ENCODE results near the gene SEZ6.

The SEZ6 gene

DNA sequence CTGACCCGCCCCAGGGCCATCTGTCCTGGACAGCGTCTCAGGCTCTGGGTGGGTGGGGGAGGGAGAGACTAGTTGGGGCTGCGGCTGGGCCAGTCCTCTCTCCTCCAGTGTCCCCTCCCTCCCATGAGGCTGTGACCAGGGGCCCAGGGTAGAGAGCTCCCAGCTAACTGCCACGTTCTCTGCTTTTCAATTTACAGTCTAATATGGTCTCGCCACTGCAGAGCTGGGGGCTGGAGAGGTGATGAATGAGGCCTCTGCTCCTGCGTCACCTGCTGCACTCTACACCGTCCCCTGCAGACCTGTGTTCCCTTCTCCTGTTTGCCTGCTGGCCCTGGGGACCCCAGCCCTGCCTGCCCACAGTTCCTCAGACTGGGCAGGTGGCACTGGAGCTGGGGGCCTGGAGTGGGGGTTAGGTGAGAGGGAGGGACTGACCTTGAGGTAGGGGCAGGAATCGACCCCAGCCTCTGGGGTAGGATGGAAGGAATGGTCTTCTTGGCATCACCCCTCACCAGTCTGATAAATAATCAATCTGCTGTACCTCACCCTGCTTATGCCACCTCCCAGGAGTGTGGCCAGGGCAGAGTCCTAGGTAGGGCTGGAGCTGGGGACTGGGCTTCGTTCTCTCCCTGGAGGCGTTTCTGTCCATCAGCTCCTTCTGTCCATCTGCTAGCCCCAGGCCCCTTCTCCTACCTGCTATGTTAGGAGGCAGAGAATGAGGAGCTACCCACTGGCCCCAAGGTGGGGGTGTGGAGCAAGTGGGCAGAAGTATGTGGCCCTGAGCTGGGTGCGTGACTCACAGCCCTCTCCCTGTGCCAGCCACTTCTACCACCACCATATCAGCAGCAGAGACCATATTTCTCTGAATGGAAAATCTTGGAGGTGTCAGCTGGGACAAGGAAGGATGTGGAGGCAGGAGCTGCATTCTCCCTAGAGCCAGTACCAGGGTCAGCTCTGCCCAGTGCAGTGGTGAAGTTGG, 12.9 kb downstream of the SEZ6 start:
- ATAC-seq (ENCODE audit: low read depth): peak; percentile 59
- H3K4me1 ChIP-seq (ENCODE audit: insufficient read depth, poor library complexity, severe bottlenecking): no peaks in the 10 kb centered on the region
- H3K27ac ChIP-seq (ENCODE audit: poor library complexity, severe bottlenecking): no peak overlapping the region
- no peak overlapping the region for H3K4me3 ChIP-seq (ENCODE audit: severe bottlenecking)
- TF ChIP-seq, protein P1, sequence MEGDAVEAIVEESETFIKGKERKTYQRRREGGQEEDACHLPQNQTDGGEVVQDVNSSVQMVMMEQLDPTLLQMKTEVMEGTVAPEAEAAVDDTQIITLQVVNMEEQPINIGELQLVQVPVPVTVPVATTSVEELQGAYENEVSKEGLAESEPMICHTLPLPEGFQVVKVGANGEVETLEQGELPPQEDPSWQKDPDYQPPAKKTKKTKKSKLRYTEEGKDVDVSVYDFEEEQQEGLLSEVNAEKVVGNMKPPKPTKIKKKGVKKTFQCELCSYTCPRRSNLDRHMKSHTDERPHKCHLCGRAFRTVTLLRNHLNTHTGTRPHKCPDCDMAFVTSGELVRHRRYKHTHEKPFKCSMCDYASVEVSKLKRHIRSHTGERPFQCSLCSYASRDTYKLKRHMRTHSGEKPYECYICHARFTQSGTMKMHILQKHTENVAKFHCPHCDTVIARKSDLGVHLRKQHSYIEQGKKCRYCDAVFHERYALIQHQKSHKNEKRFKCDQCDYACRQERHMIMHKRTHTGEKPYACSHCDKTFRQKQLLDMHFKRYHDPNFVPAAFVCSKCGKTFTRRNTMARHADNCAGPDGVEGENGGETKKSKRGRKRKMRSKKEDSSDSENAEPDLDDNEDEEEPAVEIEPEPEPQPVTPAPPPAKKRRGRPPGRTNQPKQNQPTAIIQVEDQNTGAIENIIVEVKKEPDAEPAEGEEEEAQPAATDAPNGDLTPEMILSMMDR (IDR thresholded peaks at IDR 0.05; ENCODE audit: poor library complexity, severe bottlenecking): no peak
- H3K27me3 ChIP-seq (ENCODE audit: insufficient read depth, poor library complexity, severe bottlenecking): no peaks in the 10 kb centered on the region
- no peaks in the 10 kb centered on the region for H3K9me3 ChIP-seq (ENCODE audit: severe bottlenecking)
- DNase-seq (ENCODE audit: low spot score): no peak
- no peaks in the 10 kb centered on the region for H3K36me3 ChIP-seq (ENCODE audit: low read depth)

DNA sequence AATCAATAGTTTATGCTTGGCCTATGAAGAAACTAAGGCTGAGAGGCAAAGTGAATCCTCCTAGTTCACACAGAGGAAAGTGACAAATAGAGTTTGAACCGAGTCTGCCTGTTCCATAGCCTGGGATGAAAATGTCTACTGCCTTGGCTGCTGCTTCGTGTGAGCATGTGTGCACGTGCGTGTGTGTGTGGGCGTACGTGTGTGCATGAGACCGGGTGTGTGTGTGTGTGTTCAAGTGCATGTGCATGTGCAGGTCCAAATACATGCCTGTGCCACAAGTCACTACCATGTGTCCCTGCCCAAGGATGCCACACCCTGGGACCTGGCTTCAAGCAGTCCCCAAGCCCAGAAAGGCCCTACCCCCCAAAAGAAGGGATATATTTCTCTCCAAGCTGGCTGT, 13.6 kb downstream of the SEZ6 start:
- Histone ChIP-seq H3K27ac (ENCODE audit: poor library complexity, severe bottlenecking) (no peak overlapping the region), H3K36me3 (ENCODE audit: low read depth) (no peaks in the 10 kb centered on the region), H3K4me3 (ENCODE audit: severe bottlenecking) (no peak overlapping the region), H3K27me3 (ENCODE audit: insufficient read depth, poor library complexity, severe bottlenecking) (no peaks in the 10 kb centered on the region), H3K9me3 (ENCODE audit: severe bottlenecking) (no peaks in the 10 kb centered on the region), H3K4me1 (ENCODE audit: insufficient read depth, poor library complexity, severe bottlenecking) (no peaks in the 10 kb centered on the region)
- TF ChIP-seq, protein P1 (IDR thresholded peaks at IDR 0.05; ENCODE audit: poor library complexity, severe bottlenecking): no peak
- DNase-seq (ENCODE audit: low spot score): no peak
- no peak for ATAC-seq (ENCODE audit: low read depth)

DNA sequence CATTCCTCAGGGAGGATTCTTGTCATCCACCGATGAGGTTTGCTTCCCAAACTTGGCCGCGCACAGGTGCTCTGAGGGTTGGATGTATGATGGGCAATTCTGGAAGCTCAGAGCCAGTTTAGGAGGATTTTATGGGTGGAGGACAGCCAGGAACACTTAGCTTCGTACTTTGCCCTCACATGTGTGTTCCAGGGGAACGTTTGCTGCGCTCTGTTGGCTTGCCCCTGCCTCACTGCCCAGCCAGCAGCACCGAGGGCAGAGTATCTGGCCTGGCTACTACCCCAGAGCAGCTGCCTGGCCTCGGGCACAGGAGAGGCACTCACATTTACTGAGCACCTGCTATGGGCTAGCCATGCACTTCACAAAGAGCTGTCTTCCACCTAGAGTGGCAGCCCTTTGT, 14.1 kb downstream of the SEZ6 start:
- H3K27ac ChIP-seq (ENCODE audit: poor library complexity, severe bottlenecking): no peak overlapping the region
- no peaks in the 10 kb centered on the region for H3K4me1 ChIP-seq (ENCODE audit: insufficient read depth, poor library complexity, severe bottlenecking)
- H3K9me3 ChIP-seq (ENCODE audit: severe bottlenecking): no peaks in the 10 kb centered on the region
- H3K27me3 ChIP-seq (ENCODE audit: insufficient read depth, poor library complexity, severe bottlenecking): no peaks in the 10 kb centered on the region
- TF ChIP-seq, protein P1 (IDR thresholded peaks at IDR 0.05; ENCODE audit: poor library complexity, severe bottlenecking): no peak
- no peak; the same call in 2 of the 3 replicates for ATAC-seq (ENCODE audit: low read depth)
- no peaks in the 10 kb centered on the region for H3K36me3 ChIP-seq (ENCODE audit: low read depth)
- no peak for DNase-seq (ENCODE audit: low spot score)
- H3K4me3 ChIP-seq (ENCODE audit: severe bottlenecking): no peak overlapping the region

- TF ChIP-seq, protein P1 (IDR thresholded peaks at IDR 0.05; ENCODE audit: poor library complexity, severe bottlenecking): no peak
- ATAC-seq (ENCODE audit: low read depth) (no peak), DNase-seq (ENCODE audit: low spot score) (no peak)
- Histone ChIP-seq H3K36me3 (ENCODE audit: low read depth) (no peaks in the 10 kb centered on the region), H3K27me3 (ENCODE audit: insufficient read depth, poor library complexity, severe bottlenecking) (no peaks in the 10 kb centered on the region), H3K9me3 (ENCODE audit: severe bottlenecking) (no peaks in the 10 kb centered on the region), H3K4me1 (ENCODE audit: insufficient read depth, poor library complexity, severe bottlenecking) (no peaks in the 10 kb centered on the region), H3K27ac (ENCODE audit: poor library complexity, severe bottlenecking) (no peak overlapping the region), H3K4me3 (ENCODE audit: severe bottlenecking) (no peak overlapping the region)
Measured at GRCh38 chr17:28989028-28989427, 16.8 kb downstream of the SEZ6 start.

- DNase-seq (ENCODE audit: low spot score): no peak
- H3K27me3 ChIP-seq (ENCODE audit: insufficient read depth, poor library complexity, severe bottlenecking): no peaks in the 10 kb centered on the region
- H3K4me1 ChIP-seq (ENCODE audit: insufficient read depth, poor library complexity, severe bottlenecking): no peaks in the 10 kb centered on the region
- no peak overlapping the region for H3K4me3 ChIP-seq (ENCODE audit: severe bottlenecking)
- TF ChIP-seq, protein P1 (IDR thresholded peaks at IDR 0.05; ENCODE audit: poor library complexity, severe bottlenecking): no peak
- no peaks in the 10 kb centered on the region for H3K36me3 ChIP-seq (ENCODE audit: low read depth)
- ATAC-seq (ENCODE audit: low read depth): no peak
- H3K27ac ChIP-seq (ENCODE audit: poor library complexity, severe bottlenecking): no peak overlapping the region
- H3K9me3 ChIP-seq (ENCODE audit: severe bottlenecking): no peaks in the 10 kb centered on the region
Measured at GRCh38 chr17:28988475-28988874, 17.4 kb downstream of the SEZ6 start.

Measured in RWPE2 (cell line).